ENCODE results near the gene MIDN.
A peak's percentile ranks its signal among the peaks of the same experiment; 100 is the strongest.

Gene MIDN

GRCh38 chr19:1247748-1248138, 640 bp upstream of the MIDN start:
- DNase-seq, result no peak

GRCh38 chr19:1248786-1249297, 459 bp downstream of the MIDN start:
- DNase-seq, result peak; percentile 86

GRCh38 chr19:1249298-1249989, 1.1 kb downstream of the MIDN start:
- DNase-seq, result peak; percentile 91

DNA sequence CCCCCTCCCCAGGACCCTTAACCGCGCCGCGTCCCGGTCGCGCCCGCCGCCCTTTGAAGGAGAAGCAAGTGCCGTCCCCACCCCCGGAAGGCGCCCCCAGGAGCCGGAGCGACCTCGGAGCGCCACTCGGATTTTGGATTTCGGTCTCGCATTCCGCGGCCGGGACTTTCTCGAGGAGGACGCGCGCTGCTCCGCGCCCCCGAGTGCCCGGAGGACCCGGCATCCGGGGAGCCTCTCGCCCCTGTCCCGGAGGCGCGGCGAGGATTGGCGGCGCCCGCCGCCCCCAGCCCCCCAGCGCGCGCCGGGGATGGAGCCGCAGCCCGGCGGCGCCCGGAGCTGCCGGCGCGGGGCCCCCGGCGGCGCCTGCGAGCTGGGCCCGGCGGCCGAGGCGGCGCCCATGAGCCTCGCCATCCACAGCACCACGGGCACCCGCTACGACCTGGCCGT, 1.6 kb downstream of the MIDN start:
- DNase-seq, result no peak

DNA sequence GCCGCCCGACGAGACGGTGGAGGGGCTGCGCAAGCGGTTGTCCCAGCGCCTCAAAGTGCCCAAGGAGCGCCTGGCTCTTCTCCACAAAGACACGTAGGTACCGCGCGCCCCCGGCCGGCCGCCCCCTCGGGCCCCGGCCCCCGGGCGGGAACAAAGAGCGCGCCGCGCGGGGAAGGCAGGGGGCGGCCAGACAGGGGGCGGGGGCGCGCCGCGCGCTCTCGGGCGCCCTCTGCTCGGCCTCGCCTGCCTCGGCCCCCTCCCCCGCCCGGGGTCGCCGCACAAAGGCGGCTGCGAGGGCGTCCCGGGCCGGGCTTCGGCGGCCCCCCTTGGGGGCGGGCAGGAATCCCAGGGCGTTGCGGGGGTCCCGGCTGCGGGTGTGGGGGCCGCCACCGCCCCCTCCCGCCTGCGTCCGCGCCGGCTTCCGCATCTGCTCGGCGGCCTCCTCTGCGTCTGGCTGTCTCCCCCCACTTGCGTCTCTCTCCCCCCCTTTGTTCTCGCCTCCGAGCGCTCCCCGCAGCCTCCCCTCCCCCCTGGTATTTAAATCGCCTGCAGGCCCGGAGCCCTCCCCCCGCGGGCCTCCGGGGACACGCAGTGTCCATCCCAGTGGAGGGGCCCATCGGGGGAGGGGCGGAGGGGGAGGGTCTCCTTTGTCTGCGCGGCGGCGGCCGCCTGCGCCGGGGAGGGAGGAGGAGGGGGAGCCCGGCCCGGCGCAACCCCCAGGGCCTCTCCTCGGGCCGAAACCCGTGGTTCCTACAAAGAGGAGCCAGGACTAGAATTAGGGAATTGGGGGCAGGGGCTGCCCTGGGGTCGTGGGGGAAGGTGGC, 2.3 kb downstream of the MIDN start:
- DNase-seq, result no peak

GRCh38 chr19:1251330-1252220, 3.2 kb downstream of the MIDN start:
- peak; percentile 76 for DNase-seq

DNA sequence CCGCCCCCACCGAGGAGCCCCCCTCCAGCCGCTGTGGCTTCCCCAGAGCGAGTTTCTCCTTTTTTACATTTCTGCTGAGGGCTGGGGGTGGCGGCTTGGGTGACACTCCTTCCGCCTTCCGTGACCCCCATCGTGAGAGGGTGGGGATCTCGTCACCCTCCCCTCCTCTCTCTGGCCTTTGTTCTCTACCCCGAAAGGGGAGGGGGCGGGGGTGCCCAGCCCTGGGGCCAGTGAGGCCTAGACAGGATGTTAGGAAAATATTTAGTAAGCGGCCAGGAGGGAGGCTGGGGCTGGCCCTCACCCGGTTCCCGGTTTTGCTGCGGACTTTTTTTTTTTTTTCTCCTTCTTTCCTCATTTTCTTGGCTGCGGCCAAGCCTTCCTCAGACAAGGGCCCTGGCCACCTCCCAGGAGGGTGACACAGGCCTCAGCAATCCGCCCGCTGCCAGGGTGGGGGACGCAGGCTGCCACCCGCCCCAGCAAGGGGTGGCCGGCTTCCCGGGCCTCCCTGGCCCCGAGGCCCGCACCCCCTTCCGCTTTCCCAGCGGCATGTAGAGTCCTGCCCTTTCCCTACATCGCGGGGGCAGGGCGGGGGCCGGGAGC, 3.9 kb downstream of the MIDN start:
- DNase-seq, result peak; percentile 75

GRCh38 chr19:1252821-1253513, 4.6 kb downstream of the MIDN start:
- DNase-seq, result peak; percentile 84

GRCh38 chr19:1253514-1254080, 5.2 kb downstream of the MIDN start:
- no peak for DNase-seq

GRCh38 chr19:1254081-1254527, 5.7 kb downstream of the MIDN start:
- no peak for DNase-seq

DNA sequence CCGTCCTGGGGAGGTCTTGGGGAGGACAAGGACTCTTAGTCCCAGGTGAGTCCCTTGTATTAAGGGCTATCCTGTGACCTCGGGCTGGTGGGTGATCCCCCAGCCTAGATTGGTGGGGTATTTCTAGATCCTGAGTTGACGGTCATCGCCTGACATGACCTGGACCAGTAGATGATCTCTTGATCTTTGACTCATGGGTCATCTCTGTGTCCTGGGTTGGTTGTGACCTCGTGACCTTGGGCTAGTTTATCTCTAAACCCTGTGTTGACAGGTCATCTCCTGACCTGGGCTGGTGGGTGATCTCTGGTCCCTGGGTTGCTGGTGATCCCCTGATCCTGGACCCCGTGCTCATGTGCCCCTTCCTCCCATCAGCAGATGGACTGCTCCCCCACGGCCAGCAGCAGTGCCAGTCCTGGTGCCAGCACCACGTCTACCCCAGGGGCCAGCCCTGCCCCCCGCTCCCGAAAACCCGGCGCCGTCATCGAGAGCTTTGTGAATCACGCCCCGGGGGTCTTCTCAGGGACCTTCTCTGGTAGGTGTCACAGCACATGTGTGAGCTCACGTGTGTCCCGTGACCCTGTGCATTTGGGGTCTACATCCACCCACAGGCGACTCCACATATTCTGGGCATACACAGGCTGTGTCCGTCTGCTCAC, 6.3 kb downstream of the MIDN start:
- no peak for DNase-seq

DNA sequence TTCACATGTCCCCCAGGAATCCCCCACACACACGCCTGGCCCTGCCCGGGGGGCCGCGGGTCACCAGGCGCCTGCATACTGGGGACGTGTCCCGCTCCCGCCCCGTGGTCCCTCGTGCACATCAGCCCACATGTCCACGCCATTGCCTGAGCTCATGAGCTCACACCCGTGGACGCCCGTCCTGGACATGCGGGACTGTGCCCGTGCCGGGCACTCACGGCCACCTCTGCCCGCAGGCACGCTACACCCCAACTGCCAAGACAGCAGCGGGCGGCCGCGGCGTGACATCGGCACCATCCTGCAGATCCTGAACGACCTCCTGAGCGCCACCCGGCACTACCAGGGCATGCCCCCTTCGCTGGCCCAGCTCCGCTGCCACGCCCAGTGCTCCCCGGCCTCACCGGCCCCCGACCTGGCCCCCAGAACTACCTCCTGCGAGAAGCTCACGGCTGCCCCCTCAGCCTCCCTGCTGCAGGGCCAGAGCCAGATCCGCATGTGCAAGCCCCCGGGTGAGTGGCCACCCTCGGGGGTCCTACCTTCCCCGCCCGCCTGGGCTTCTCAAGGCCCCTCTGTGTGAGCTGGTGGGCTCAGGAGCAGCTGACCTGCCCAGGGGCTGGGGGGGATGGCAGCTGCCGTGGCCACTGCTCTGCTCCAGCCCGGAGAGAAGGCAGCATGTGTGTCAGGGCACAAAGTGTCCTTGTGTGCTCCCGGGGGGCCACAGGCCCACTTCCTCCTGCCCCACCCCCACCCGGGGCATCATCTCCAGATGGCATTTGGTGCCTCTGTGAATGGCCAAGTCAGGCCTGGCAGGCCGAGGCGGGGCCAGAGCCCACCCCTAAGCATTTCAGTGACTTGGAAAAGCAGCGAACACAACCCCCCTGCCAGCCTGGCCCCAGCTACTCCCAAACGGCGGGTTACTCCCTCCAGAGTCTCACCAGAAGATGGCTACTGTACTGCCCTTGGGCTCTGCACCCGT, 7.1 kb downstream of the MIDN start:
- DNase-seq, result no peak

GRCh38 chr19:1256646-1257474, 8.5 kb downstream of the MIDN start:
- no peak for DNase-seq

- DNase-seq, result no peak
These were observed 9.2 kb downstream of the MIDN start for GRCh38 chr19:1257475-1258162.

DNA sequence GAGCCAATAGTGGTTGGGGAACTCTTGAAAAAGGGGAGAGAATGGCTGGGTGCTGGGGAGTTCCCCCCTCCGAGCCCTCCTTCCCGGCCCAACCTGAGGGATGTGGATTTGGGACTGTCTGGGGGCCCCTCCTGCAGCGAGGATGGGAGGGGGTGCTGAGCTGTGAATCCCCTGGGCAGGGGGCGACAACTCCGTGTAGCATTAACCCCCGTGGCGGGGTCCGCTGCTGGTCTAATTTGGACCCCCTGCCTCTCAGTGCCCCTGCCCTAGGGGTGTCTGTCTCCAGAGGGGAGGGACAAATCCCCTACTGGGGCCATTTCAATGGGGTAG, 9.7 kb downstream of the MIDN start:
- no peak for DNase-seq

GRCh38 chr19:1258707-1259205, 10.4 kb downstream of the MIDN start:
- DNase-seq, result no peak

DNA sequence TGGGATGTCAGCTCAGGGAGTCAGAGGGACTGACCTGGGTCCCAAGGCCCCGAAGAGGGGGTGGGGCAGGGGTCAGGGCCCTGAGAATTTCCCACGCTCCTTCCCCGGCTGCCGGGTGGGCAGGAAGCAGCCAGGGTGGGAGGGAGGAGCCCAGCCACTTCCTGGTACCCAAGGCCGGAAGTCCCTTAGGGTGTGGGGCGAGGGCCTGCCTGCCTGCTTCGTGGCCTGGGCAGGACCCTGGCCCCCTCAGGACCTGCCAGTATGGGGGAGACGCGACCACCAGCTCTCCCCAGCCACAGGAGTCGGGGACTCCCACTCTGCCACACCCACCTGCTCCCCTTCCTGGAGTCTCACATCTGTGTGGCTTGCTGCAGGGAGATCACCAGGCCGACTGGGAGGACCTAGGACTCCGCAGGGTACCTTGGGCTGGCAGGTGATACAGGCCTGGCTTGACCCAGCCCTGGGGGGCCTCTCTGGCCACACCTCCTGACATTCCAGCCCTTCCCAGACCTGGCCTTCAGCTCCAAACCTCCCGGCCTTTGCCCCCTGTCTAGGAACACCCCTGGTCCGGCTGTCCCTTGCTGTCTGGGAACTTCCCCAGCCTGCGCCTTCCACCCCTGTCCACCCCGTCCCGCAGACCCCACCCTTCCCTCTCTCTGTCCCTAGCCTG, 11.0 kb downstream of the MIDN start:
- peak; percentile 83 for DNase-seq

Data from stimulated activated CD8-positive, alpha-beta memory T cell treated with anti-CD3 and anti-CD28 coated beads, Interleukin-4, amount 100 ng/mL, for 48 hours (primary cell).